Heart left ventricle (tissue), 13 donors: ENCODE results near the gene PEX11A.

ENCODE experiments used
- POLR2A ChIP-seq, 2 donors: fragments of 450-650 bp; IDR thresholded peaks; one replicate each; pipeline ENCODE4 v1.6.1; 2017; ENCODE audit warnings: antibody characterized with exemption in 2 of 2, mild to moderate bottlenecking in 2 of 2, moderate library complexity in 2 of 2
- TF ChIP-seq, protein P1 (sequence below), 12 donors: fragments of 200-600 bp; sonication (generic) in 4 of 12; IDR thresholded peaks; one replicate each; pipeline versions ENCODE4 v1.5.0 to v1.8.0; 2018 to 2022; ENCODE audit warnings: antibody characterized with exemption in 12 of 12, mild to moderate bottlenecking in 5 of 12
- donor health status: ischemic (EF 13 %, LVEDD 7.1; RV severe dilation, severe dysfunction).
- donor health status: DM: no; HTN: yes; CAD: no.
- donor health status: DM: no; HTN: no; CAD: no.
- donor health status: ischemic (EF 25% LVEDD 6.9; RV normal size, moderate dysfunction).
- donor health status: ischemic (EF 25% LVEDD 5.7; RV mildly dilated, moderate dysfunction).
- donor health status: ischemic (EF 35%, LVEDD 5.7; RV mildly dilated, moderate dysfunction).
- donor health status: nonischemic (EF 11% LVEDD 7.7; RV severe dilation, severe dysfunction).
- donor health status: DM: yes; HTN: yes; CAD: no.
- donor health status: PGD.
- donor health status: ischemic (EF 29% LVEDD 5.4; RV normal size, mild dysfunction).
- donor health status: nonischemic (EF 23%, LVEDD 6.1; RV moderate dilation, normal function).

DNA sequence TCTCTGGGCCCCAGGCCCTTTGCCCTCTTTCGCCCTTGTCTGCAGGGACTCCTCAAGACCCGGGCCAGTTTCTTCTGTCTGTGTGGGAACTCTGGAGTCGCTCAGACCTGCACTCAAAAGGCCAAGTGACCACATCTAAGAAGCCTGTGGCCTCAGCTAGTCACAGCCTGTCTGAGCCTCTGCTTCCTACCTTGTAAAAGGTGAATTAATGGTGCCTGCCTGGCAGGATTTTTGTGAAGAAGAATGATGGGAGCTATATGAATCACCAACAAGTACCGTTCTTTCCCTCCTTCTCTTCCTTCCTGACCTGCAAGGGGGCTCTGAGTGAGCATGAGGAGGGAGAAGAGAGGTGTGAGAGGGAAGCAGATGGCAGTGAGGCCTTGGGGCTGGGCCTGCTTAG is 18.9 kb downstream of the PEX11A start:
- TF ChIP-seq, protein P1, sequence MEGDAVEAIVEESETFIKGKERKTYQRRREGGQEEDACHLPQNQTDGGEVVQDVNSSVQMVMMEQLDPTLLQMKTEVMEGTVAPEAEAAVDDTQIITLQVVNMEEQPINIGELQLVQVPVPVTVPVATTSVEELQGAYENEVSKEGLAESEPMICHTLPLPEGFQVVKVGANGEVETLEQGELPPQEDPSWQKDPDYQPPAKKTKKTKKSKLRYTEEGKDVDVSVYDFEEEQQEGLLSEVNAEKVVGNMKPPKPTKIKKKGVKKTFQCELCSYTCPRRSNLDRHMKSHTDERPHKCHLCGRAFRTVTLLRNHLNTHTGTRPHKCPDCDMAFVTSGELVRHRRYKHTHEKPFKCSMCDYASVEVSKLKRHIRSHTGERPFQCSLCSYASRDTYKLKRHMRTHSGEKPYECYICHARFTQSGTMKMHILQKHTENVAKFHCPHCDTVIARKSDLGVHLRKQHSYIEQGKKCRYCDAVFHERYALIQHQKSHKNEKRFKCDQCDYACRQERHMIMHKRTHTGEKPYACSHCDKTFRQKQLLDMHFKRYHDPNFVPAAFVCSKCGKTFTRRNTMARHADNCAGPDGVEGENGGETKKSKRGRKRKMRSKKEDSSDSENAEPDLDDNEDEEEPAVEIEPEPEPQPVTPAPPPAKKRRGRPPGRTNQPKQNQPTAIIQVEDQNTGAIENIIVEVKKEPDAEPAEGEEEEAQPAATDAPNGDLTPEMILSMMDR (IDR thresholded peaks at IDR 0.05) = no peak
- TF ChIP-seq POLR2A (IDR thresholded peaks at IDR 0.05) = no peak
